Ecto neural progenitor cell (in vitro differentiated cells): Measurements from ENCODE around the gene GRIFIN.

Source experiments
- DNase-seq: peaks from one replicate; pipeline ENCODE4 v3.0.0-alpha.2; 2018; ENCODE audit warnings: low spot score

GRIFIN gene

DNA sequence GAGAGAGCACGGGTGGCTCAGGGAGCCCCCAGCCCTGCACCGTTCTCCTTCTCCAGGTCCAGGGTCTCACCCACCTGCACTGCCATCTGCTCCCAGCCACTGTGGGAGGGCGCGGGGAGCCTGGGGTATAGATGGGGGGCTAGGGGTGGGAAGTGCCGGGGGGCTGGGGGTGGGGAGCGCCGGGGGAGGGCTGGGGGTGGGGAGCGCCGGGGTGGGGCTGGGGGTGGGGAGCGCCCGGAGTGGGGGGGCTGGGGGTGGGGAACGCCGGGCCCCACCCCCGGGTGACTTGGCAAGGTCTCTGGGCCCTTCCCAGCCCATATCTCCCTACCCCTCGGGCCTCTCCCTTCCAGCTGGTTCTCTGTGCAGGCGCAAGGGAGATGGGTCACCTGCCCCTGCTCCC is at the start of gene GRIFIN:
Gene GRIFIN (minus strand): TSS at position 101 of the 400 bp plus-strand sequence. CDS start 15 bp downstream, at position 86.
- DNase-seq, result no peak

GRCh38 chr7:2524808-2525657 is 48.8 kb upstream of the GRIFIN start:
- DNase-seq, result peak; percentile 85

- peak; percentile 83 for DNase-seq
Observed at GRCh38 chr7:2523941-2524807, 48.0 kb upstream of the GRIFIN start.

DNA sequence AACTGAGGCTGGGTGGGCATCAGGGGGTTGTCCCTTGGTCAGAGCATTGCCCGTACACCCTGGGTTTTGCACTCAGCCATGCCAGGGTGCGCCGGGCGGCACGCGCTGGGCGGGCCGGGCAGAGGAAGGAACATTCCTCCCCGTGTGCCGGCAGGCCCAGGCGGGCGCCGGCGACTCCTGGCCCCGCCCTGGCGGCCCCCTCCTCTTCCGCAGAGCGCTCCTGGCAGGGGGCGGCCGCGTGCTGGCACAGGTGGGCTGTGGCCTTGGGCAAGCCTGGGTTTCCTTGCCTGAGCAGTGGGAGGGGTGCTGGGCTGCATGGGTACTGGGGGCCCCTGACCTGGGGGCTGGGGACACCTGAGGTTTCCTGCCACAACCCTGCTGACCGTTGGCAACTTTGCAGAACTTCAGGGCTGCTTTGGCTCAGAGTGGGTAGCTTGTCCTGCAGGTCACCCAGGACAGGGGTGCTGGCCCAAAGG is 47.3 kb upstream of the GRIFIN start:
- DNase-seq, result no peak

- no peak for DNase-seq
Observed at GRCh38 chr7:2522780-2523433, 46.7 kb upstream of the GRIFIN start.

DNA sequence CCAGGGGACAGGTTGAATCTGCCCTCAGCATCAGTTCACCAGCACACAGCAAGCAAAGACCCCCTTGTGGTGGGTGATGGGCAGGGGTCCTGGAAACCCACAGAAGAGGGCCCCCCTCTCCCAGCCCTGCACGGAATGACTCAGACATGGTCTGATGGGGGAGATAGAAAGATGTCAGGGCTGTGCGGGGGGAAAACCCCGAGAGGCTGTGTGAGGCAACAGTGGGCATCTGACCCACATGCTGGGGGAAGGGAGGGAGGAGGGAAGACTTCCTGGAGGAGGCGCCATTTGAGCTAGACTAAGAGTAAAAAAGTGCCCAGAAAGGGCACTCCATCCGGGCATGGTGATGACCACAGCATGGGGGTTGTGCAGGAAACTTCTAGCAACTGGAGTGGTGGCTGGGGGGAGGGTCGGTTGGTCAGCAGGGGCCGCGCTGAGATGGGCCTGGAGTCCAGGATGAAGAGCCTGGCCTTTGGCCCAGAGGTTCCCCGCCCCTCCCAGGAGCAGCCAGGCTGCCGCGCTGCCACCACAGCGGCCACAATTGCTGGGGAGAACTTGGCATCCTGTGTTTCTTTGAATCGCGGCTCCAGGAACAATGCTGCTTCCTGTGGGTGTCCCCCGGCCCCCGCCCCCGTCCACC is 45.9 kb upstream of the GRIFIN start:
- DNase-seq, result no peak

- no peak for DNase-seq
Observed at GRCh38 chr7:2521341-2521745, 45.1 kb upstream of the GRIFIN start.

- DNase-seq, result no peak
Observed at GRCh38 chr7:2520761-2521290, 44.6 kb upstream of the GRIFIN start.

DNA sequence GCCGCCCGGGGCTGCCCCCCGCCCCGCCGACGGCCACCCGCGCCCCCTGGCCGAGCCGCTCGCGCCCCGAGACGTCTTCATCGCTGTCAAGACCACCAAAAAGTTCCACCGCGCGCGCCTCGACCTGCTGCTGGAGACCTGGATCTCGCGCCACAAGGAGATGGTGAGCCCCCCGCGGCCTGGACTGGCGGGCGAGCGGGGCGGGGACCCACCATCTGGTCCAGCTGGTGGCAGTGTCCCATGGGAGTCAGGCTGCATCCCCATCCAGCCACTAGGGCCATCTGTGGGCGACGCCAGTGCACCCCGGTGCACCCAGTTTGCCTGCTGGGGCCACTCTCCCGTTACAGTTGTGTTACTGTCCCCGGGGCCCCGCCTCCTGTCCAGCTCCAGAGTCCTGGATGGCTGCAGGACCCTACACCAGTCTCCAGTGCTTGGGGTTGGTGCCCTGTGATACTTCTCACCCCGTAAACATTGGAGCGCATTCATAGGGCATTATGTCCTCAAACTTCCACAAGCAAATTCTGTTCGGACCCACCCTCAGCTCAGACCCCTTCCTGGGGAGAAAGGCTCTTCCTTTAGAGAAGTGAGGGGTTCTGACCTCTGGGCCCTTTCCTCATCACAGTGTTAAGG is 44.0 kb upstream of the GRIFIN start:
- DNase-seq, result peak; percentile 72

DNA sequence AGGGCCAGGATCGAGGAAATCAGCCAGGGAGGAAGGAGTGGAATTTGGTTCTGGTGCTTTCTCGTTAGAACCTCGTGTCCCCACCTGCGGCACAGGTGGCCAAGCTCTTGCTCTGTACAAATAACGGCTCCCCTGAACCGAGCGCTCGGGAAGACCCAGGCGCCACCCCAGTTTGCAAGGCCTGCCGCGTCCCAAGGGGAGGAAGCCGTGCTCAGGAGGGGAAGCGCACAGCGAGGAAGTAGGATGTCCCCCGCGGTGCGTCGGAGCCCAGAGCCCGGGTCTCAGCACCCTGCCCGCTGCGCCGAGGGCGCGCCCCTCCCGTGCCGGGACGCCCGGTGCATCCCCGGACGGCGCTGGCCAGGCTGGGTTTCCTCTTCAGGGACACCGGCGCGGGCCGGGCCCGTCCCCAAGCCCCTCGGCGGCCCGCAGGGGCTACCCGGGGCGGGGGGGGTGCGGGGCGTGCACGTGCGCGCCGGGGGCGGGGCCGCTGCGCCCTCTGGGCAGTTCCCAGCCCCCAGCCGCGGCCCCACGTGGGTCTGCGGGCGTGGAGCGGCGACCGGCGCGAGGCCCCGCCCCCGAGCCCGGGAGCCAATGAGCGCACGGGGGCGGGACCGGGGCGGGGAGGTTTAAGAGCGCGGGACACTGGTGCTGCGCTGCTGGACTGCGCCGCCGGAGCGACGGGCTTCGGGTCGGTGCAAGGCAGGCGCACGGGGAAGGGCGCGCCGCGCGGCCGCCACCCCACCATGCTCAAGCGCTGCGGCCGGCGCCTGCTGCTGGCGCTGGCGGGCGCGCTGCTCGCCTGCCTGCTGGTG is 43.1 kb upstream of the GRIFIN start, which contains the start of gene LFNG:
Gene LFNG (plus strand): TSS at position 656 of the 812 bp plus-strand sequence. CDS start 88 bp downstream, at position 744.
- DNase-seq, result peak; percentile 93

DNA sequence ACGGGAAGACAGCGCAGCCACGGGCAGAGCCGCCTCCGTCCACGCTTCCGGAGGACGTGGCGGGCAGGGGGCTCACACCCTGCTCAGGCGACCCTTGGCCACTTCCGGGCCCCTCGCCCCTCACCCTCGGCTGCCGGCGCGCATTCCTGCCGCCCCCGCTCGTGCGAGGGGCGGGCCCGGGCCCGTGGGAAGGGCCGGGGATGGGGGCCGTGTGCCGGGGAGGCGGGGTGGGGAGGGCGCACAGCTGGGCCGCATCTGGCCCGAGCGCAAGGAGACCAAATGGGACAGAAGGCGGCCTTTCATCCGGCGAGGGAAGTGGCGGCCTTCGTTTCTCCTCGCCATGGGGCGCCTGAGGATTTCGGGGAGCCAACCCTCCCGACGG is 42.5 kb upstream of the GRIFIN start:
- peak; percentile 69 for DNase-seq

DNA sequence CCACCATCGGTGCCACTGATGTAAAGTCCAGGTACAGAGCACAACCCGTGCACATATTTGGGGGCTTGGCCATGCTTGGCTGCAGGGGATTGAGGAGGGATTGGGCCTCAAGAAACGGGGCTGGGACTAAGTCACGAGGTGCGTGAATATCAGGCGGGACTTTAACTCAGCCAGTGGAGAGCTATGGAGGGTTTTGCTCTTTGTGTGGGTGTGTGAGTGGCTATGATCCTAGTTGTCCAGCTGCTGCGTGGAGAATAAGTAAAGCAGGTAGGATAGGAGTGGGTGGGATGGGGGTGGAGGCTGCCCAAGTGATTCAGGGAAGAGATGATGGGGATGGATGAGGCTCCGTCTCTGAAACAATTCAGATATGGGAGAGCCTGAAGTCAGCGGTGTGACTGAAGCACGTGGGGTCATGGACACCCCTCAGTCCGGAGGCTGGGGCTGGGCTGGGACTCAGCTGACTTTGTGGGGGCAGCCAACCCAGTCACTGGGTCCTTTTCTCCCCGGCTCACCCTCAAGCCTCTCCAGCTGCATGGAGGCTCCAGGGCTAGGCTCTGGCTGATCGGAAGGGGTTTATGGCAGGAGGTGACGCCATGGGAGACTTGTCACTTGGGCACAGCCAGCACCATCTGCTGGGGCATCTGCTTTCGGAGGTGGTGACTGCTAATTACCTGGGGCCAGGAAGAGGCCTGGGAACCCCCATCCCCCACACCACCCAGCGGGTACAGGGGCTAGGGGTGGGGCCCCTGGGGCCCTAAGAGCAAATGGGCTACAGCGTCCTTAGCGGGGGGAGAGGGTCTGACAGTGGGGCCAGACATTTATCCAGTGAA is 41.7 kb upstream of the GRIFIN start:
- no peak for DNase-seq

- DNase-seq, result no peak
Observed at GRCh38 chr7:2517026-2517425, 40.8 kb upstream of the GRIFIN start.

- no peak for DNase-seq
Observed at GRCh38 chr7:2516194-2516555, 40.0 kb upstream of the GRIFIN start.

GRCh38 chr7:2515424-2516193 is 39.4 kb upstream of the GRIFIN start:
- DNase-seq, result no peak

DNA sequence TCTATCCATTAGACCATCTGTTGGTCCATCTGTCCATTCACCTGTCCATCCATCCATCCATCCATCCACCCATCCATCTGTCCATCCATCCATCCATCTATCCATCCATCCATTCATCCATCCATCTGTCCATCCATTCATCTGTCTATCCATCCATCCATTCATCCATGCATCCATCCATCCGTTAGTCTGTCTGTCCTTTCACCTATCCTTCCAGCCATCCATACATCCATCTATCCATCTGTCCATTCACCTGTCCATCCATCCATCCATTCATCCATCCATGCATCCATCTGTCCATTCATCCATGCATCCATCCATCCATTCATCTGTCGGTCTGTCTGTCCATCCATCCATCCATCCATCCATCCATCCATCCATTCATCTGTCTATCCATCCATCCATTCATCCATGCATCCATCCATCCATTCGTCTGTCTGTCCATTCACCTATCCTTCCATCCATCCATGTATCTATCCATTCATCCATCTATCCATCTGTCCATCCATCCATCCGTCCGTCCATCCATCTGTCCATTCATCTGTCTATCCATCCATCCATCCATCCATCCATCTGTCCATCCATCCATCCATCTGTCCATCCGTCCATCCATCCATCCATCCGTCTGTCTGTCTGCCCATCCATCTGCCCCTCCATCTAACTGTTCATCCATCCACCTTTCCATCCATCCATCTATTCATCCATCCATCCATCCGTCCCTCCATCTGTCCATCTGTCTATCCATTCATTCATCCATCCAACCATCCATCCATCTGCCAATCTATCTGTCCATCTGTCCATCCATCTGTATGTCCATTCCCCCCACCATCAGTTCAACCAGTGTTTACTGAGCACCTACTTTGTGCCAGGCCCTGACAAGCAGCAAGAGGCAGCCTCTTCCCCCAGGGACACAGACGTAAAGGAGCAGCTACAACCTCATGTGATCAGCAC is 38.5 kb upstream of the GRIFIN start:
- no peak for DNase-seq

- no peak for DNase-seq
Observed at GRCh38 chr7:2513702-2514101, 37.5 kb upstream of the GRIFIN start.
